Pulmonary artery endothelial cell (primary cell): Measurements from ENCODE around the gene LPCAT3. TPM values are rescaled to one million over a fixed set of nuclear protein-coding genes. Genes with fewer than 3 reads are reported as not detected.

Experiments used
- DNase-seq: peaks from one replicate; pipeline ENCODE4 v3.0.0-alpha.2; 2011; ENCODE audit warnings: low read depth, low spot score
- total RNA-seq: library from RNA; depleted of rRNA; stranded (reverse); fragments of >200 nt; gene quantifications from 2 replicates; pipeline ENCODE4 v1.2.3, GENCODE V29; 2014

The LPCAT3 gene
- total RNA-seq, 1 donor from 2014 or later, result 5.2 TPM

GRCh38 chr12:6953442-6954315, 64.6 kb downstream of the LPCAT3 start:
- no peak for DNase-seq

DNA sequence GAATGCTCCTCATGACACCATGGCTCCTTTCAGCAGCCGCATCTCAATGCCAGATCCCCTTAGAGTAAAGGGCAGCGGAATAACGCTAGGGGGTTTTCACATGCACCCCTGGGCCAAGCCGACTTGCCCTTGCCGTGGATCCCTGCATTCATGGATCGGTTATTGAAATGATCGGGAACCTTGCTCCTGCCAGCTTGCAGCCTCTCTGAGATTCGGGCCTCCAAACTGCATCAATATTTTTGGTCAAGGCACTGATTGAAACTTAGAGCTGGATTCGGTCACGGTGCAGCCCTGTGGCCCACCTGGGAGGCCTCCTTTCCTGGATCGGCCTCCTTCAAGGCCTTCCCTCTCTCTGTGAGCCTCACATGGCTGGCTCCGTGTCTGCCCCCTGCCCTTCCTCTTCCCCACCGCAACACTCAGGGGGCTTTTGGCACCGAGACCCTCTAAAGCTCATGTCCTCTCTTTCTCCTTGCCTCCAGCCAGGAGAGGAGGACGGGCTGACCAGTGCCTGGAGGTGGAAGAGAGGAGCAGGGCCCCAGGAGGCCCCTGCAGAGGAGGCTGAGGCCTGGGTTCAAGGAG, 65.3 kb downstream of the LPCAT3 start:
- DNase-seq, result no peak

DNA sequence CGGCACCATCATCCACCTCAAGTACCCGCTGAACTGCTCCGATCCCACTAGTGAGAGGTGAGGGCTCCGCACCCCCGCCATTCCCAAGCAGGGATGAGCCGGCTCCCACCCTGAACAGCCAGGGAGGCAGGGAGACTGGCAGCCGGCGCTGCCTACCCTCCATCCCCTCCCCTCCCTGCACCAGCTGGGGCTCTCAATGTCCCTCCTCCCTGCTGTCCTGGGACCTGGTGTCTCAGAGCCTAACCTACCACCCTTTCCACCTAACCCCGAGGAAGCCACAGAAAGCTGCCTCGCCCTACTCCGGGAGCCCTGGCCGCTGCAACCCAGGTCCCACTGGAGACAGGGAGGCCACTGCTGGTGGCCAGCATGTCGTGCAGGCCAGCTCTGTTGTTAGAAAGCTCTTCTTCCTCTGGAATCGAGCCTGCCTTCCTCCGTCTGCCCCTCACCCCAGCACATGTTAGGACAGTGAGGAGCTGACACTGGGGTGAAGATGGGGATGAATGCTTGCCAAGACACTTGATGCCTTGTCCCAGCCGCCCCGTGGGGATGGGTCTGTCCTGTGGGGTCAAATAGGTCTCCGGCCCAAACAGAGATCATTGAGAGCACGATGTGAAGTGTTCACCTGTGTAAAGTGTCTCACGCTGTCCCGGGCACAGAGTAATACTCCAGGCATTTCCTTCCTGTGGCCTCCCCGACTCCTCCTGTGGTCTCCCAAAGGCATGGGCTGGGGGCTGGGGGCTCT, 66.0 kb downstream of the LPCAT3 start:
- no peak for DNase-seq

DNA sequence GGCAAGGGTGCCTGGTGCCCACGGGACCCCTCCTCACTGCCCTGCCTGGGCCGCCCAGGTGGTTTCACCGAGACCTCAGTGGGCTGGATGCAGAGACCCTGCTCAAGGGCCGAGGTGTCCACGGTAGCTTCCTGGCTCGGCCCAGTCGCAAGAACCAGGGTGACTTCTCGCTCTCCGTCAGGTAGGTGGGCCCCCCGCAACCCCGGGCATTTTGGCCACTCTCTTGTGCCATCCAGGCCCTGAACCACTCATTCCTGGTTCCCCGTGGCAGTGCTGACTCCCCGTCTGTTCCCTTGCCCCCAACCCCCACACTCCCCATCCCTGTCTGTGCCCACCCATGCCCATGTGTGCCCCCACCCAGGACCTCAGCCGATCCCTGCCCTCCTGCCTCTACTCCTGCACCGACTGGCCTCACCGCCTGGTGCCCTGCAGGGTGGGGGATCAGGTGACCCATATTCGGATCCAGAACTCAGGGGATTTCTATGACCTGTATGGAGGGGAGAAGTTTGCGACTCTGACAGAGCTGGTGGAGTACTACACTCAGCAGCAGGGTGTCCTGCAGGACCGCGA, 66.6 kb downstream of the LPCAT3 start:
- no peak for DNase-seq

DNA sequence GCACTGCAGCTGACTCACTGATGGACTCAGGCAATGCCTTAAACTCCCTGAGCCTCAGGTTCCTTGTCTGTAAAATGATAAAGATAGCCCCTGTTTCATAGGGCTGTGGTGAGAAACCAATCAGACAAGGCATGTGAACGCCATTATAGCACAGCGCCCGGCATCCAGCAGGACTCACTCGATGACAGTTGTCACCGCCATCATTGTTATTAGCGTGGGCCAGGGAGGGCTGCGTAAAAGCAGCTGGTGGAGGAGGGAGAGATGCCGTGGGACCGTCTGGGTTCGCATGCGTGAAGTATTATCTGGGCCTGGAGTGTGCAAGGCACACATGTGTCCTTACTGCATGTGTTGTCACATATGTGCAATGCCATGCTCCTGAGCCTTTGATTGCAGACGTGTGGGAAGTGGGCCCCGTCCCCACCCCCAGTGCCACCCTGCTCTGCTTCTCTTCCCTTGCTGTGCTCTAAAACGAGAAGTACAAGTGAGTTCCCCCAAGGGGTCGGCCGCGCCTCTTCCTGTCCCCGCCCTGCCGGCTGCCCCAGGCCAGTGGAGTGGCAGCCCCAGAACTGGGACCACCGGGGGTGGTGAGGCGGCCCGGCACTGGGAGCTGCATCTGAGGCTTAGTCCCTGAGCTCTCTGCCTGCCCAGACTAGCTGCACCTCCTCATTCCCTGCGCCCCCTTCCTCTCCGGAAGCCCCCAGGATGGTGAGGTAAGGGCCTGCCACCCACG, 67.3 kb downstream of the LPCAT3 start, which contains the start of gene PTPN6:
TSS of gene PTPN6 (plus strand) at position 546 of the 730 bp plus-strand sequence. CDS start at position 703, 157 bp downstream.
- DNase-seq, result no peak

- DNase-seq, result no peak
Measured at GRCh38 chr12:6950401-6950801, 67.9 kb downstream of the LPCAT3 start.

DNA sequence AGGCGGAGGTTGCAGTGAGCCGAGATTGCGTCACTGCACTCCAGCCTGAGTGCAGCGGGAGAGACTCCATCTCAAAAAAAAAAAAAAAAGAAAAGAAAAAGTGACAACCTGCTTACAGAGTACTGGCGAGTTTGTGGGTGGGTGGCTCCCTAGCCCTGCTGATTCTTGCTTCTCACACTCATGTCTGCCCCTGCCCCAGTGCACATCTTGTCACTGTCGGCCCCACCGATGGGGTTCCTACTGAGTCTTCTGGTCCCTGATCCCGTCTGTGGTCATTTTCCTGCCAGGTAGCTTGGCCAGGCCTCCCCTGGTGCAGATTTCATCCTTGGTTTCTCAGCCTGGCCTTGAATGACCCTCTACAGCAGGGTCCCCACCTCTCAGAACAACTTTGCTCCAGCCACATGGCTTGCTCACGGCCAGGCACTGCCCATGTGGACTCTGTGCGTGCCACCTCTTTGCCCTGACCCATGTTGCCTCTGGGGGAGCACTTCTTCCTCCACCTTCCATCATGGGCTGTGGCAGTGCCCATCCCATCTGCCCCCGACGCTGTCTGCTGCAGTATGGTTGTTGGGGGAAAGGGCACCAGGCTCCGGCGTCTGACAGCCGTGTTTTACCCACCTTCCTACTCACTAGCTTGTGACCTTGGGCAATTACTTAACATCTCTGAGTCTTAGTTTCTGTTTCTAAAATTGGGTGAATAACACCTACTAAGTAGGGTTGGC, 69.2 kb downstream of the LPCAT3 start:
- no peak for DNase-seq

- DNase-seq, result no peak
Measured at GRCh38 chr12:6947615-6948014, 70.7 kb downstream of the LPCAT3 start.

GRCh38 chr12:6946920-6947374, 71.3 kb downstream of the LPCAT3 start:
- DNase-seq, result no peak

GRCh38 chr12:6946033-6946919, 72.0 kb downstream of the LPCAT3 start:
- DNase-seq, result no peak

- no peak for DNase-seq
Measured at GRCh38 chr12:6945613-6946012, 72.7 kb downstream of the LPCAT3 start.

DNA sequence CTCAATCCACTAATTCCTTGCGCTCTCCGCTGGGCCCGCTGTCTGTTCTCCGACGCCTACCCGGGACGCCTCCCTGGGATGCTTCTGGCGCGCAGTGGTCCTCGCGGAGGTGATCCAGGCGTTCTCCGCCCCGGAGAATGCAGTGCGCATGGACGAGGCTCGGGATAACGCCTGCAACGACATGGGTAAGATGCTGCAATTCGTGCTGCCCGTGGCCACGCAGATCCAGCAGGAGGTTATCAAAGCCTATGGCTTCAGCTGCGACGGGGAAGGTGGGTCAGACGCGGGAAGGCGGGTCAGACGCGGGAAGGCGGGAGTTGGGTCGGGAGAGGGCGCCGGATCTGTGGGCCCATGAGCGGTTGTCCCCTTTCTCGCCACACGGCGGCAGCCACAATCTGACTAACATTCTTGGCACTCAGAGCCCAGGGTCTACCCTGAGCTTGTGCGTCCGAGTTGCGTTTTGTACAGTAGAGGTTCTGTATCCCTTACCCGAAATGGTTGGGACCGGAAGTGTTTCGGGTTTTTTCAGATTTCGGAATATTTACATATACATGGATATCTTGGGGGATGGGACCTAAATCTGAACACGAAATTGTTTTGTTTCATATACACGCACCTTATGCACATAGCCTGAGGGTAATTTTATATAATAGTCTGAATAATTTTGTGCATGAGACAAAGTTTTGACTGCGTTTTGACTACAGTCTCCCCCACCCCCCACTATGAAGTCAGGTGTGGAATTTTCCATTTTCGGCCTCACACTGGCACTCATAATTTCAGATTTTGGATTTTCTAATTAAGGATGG, 73.7 kb downstream of the LPCAT3 start:
- peak; percentile 63 for DNase-seq

GRCh38 chr12:6943722-6944380, 74.4 kb downstream of the LPCAT3 start, which contains the start of the genes C12orf57 and RNU7-1:
TSS of gene C12orf57 (plus strand) at chr12:6944022. CDS start at chr12:6944122, 100 bp downstream.
TSS of gene RNU7-1 (plus strand) at chr12:6943816.
- peak; percentile 49 for DNase-seq

GRCh38 chr12:6943389-6943721, 74.9 kb downstream of the LPCAT3 start:
- peak; percentile 85 for DNase-seq

- DNase-seq, result no peak
Measured at GRCh38 chr12:6942331-6942665, 76.0 kb downstream of the LPCAT3 start.

DNA sequence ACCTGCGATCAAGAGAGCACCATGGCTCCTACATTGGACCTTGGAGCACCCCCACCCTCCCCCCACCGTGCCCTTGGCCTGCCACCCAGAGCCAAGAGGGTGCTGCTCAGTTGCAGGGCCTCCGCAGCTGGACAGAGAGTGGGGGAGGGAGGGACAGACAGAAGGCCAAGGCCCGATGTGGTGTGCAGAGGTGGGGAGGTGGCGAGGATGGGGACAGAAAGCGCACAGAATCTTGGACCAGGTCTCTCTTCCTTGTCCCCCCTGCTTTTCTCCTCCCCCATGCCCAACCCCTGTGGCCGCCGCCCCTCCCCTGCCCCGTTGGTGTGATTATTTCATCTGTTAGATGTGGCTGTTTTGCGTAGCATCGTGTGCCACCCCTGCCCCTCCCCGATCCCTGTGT, 76.5 kb downstream of the LPCAT3 start:
- no peak for DNase-seq

- DNase-seq, result no peak
Measured at GRCh38 chr12:6941267-6941666, 77.0 kb downstream of the LPCAT3 start.

GRCh38 chr12:6939191-6939540, 79.1 kb downstream of the LPCAT3 start:
- DNase-seq, result no peak
